ENCODE measurements around the gene TSC1.
A peak's percentile ranks its signal among the peaks of the same experiment; 100 is the strongest.

TSC1 gene

GRCh38 chr9:132885720-132886333, 58.6 kb downstream of the TSC1 start:
- H3K36me3 ChIP-seq (ENCODE audit: control insufficient read depth in 4 of 4, insufficient read depth in 4 of 4, low read length in 3 of 4), result peaks cover 0 to 6% (median 2%) of the 10 kb centered on the region in 4 experiments
- peak; percentile 75 to 95 (median 94) for DNase-seq
- peak overlapping the region; percentile 55 to 76 for H3K27ac ChIP-seq (ENCODE audit: insufficient read depth in 1 of 2, low read depth in 1 of 2, low read length in 2 of 2, poor library complexity in 1 of 2, severe bottlenecking in 2 of 2)
- ChIA-PET POLR2A (interaction anchor here (0.6 kb wide), 1 partner anchor 486 kb away, joined by 3 read pairs; no protein-coding TSS in a partner anchor), CTCF (interaction anchor here (1.2 to 1.6 kb wide), 4 partner anchors 10 to 37 kb away, joined by 3 to 6 read pairs (median 4); no protein-coding TSS in a partner anchor)
- 35% methylated on average over 7 of the region's 9 CpGs for WGBS (ENCODE audit: insufficient coverage)
- H3K9me3 ChIP-seq (ENCODE audit: control extremely low read depth in 1 of 5, control insufficient read depth in 4 of 5, insufficient read depth in 2 of 5, low read depth in 1 of 5, low read length in 4 of 5), result no peaks in the 10 kb centered on the region
- H3K27me3 ChIP-seq (replicated peaks in 2 of 5; ENCODE audit: control insufficient read depth in 4 of 5, insufficient read depth in 5 of 5, low read length in 4 of 5), result no peaks in the 10 kb centered on the region
- peak overlapping the region in 1 of 7 experiments; percentile 14 for H3K4me3 ChIP-seq (ENCODE audit: control insufficient read depth in 1 of 7, extremely low read depth in 1 of 7, insufficient read depth in 4 of 7, low read depth in 2 of 7, low read length in 6 of 7)
- H3K4me1 ChIP-seq (ENCODE audit: control extremely low read depth in 1 of 4, control insufficient read depth in 4 of 4, insufficient read depth in 4 of 4, low read length in 3 of 4), result peaks cover 1 to 43% (median 40%) of the 10 kb centered on the region in 4 experiments

GRCh38 chr9:132883349-132884294, 60.8 kb downstream of the TSC1 start:
- Histone ChIP-seq H3K9me3 (ENCODE audit: control extremely low read depth in 1 of 5, control insufficient read depth in 4 of 5, insufficient read depth in 2 of 5, low read depth in 1 of 5, low read length in 4 of 5) (no peaks in the 10 kb centered on the region), H3K4me3 (ENCODE audit: control insufficient read depth in 1 of 7, extremely low read depth in 1 of 7, insufficient read depth in 4 of 7, low read depth in 2 of 7, low read length in 6 of 7) (no peak overlapping the region), H3K36me3 (ENCODE audit: control insufficient read depth in 4 of 4, insufficient read depth in 4 of 4, low read length in 3 of 4) (peaks cover 0 to 6% (median 0%) of the 10 kb centered on the region in 4 experiments), H3K27me3 (replicated peaks in 2 of 5; ENCODE audit: control insufficient read depth in 4 of 5, insufficient read depth in 5 of 5, low read length in 4 of 5) (no peaks in the 10 kb centered on the region), H3K4me1 (ENCODE audit: control extremely low read depth in 1 of 4, control insufficient read depth in 4 of 4, insufficient read depth in 4 of 4, low read length in 3 of 4) (peaks cover 1 to 60% (median 55%) of the 10 kb centered on the region in 4 experiments), H3K27ac (ENCODE audit: insufficient read depth in 1 of 2, low read depth in 1 of 2, low read length in 2 of 2, poor library complexity in 1 of 2, severe bottlenecking in 2 of 2) (no peak overlapping the region)
- ChIA-PET CTCF (interaction anchor here (2.4 kb wide), 1 partner anchor 17 kb away, joined by 7 read pairs; no protein-coding TSS in a partner anchor), POLR2A (no interaction called here)
- no peak for DNase-seq
- 97% methylated on average over 20 of the region's 27 CpGs for WGBS (ENCODE audit: insufficient coverage)

GRCh38 chr9:132882616-132883015, 61.8 kb downstream of the TSC1 start:
- H3K4me1 ChIP-seq (ENCODE audit: control extremely low read depth in 1 of 4, control insufficient read depth in 4 of 4, insufficient read depth in 4 of 4, low read length in 3 of 4), result peaks cover 1 to 65% (median 57%) of the 10 kb centered on the region in 4 experiments
- H3K27me3 ChIP-seq (replicated peaks in 2 of 5; ENCODE audit: control insufficient read depth in 4 of 5, insufficient read depth in 5 of 5, low read length in 4 of 5), result no peaks in the 10 kb centered on the region
- WGBS (ENCODE audit: insufficient coverage), result 100% methylated on average over 6 of the region's 6 CpGs
- H3K36me3 ChIP-seq (ENCODE audit: control insufficient read depth in 4 of 4, insufficient read depth in 4 of 4, low read length in 3 of 4), result peaks cover 0 to 2% (median 0%) of the 10 kb centered on the region in 4 experiments
- POLR2A ChIA-PET, result no interaction called here
- H3K9me3 ChIP-seq (ENCODE audit: control extremely low read depth in 1 of 5, control insufficient read depth in 4 of 5, insufficient read depth in 2 of 5, low read depth in 1 of 5, low read length in 4 of 5), result no peaks in the 10 kb centered on the region
- no peak for DNase-seq
- no peak overlapping the region for H3K27ac ChIP-seq (ENCODE audit: insufficient read depth in 1 of 2, low read depth in 1 of 2, low read length in 2 of 2, poor library complexity in 1 of 2, severe bottlenecking in 2 of 2)
- no peak overlapping the region for H3K4me3 ChIP-seq (ENCODE audit: control insufficient read depth in 1 of 7, extremely low read depth in 1 of 7, insufficient read depth in 4 of 7, low read depth in 2 of 7, low read length in 6 of 7)
- CTCF ChIA-PET, result interaction anchor here (0.9 to 2.4 kb wide), 2 partner anchors 18 to 78 kb away, joined by 3 to 7 read pairs; no protein-coding TSS in a partner anchor

- peak in 2 of 3 donors; percentile 46 to 57 for DNase-seq
- ChIA-PET POLR2A (no interaction called here), CTCF (interaction anchor here (0.9 kb wide), 1 partner anchor 78 kb away, joined by 3 read pairs; no protein-coding TSS in a partner anchor)
- Histone ChIP-seq H3K36me3 (ENCODE audit: control insufficient read depth in 4 of 4, insufficient read depth in 4 of 4, low read length in 3 of 4) (peaks cover 0 to 2% (median 0%) of the 10 kb centered on the region in 4 experiments), H3K27me3 (replicated peaks in 2 of 5; ENCODE audit: control insufficient read depth in 4 of 5, insufficient read depth in 5 of 5, low read length in 4 of 5) (peaks cover 0 to 3% (median 0%) of the 10 kb centered on the region in 5 experiments), H3K9me3 (ENCODE audit: control extremely low read depth in 1 of 5, control insufficient read depth in 4 of 5, insufficient read depth in 2 of 5, low read depth in 1 of 5, low read length in 4 of 5) (no peaks in the 10 kb centered on the region), H3K4me1 (ENCODE audit: control extremely low read depth in 1 of 4, control insufficient read depth in 4 of 4, insufficient read depth in 4 of 4, low read length in 3 of 4) (peaks cover 1 to 69% (median 58%) of the 10 kb centered on the region in 4 experiments), H3K27ac (ENCODE audit: insufficient read depth in 1 of 2, low read depth in 1 of 2, low read length in 2 of 2, poor library complexity in 1 of 2, severe bottlenecking in 2 of 2) (no peak overlapping the region), H3K4me3 (ENCODE audit: control insufficient read depth in 1 of 7, extremely low read depth in 1 of 7, insufficient read depth in 4 of 7, low read depth in 2 of 7, low read length in 6 of 7) (peak overlapping the region in 2 of 7 experiments; percentile 7 to 50)
- WGBS (ENCODE audit: insufficient coverage), result 15% methylated on average over 3 of the region's 6 CpGs
Measured at GRCh38 chr9:132881826-132882225, 62.6 kb downstream of the TSC1 start.

GRCh38 chr9:132880324-132880661, 64.1 kb downstream of the TSC1 start:
- POLR2A ChIA-PET, result no interaction called here
- peaks cover 0 to 3% (median 0%) of the 10 kb centered on the region in 5 experiments for H3K27me3 ChIP-seq (replicated peaks in 2 of 5; ENCODE audit: control insufficient read depth in 4 of 5, insufficient read depth in 5 of 5, low read length in 4 of 5)
- H3K9me3 ChIP-seq (ENCODE audit: control extremely low read depth in 1 of 5, control insufficient read depth in 4 of 5, insufficient read depth in 2 of 5, low read depth in 1 of 5, low read length in 4 of 5), result no peaks in the 10 kb centered on the region
- CTCF ChIA-PET, result interaction anchor here (1.3 to 1.7 kb wide), 2 partner anchors 15 to 17 kb away, joined by 4 to 5 read pairs; no protein-coding TSS in a partner anchor
- peaks cover 0 to 56% (median 47%) of the 10 kb centered on the region in 4 experiments for H3K4me1 ChIP-seq (ENCODE audit: control extremely low read depth in 1 of 4, control insufficient read depth in 4 of 4, insufficient read depth in 4 of 4, low read length in 3 of 4)
- no peak for DNase-seq
- 93% methylated on average over 6 of the region's 7 CpGs for WGBS (ENCODE audit: insufficient coverage)
- no peak overlapping the region for H3K4me3 ChIP-seq (ENCODE audit: control insufficient read depth in 1 of 7, extremely low read depth in 1 of 7, insufficient read depth in 4 of 7, low read depth in 2 of 7, low read length in 6 of 7)
- peaks cover 0 to 2% (median 0%) of the 10 kb centered on the region in 4 experiments for H3K36me3 ChIP-seq (ENCODE audit: control insufficient read depth in 4 of 4, insufficient read depth in 4 of 4, low read length in 3 of 4)
- no peak overlapping the region for H3K27ac ChIP-seq (ENCODE audit: insufficient read depth in 1 of 2, low read depth in 1 of 2, low read length in 2 of 2, poor library complexity in 1 of 2, severe bottlenecking in 2 of 2)

- WGBS (ENCODE audit: insufficient coverage), result 100% methylated on average over 1 of the region's 6 CpGs
- H3K36me3 ChIP-seq (ENCODE audit: control insufficient read depth in 4 of 4, insufficient read depth in 4 of 4, low read length in 3 of 4), result peaks cover 0 to 2% (median 0%) of the 10 kb centered on the region in 4 experiments
- peak overlapping the region in 3 of 7 experiments; percentile 82 to 93 (median 88) for H3K4me3 ChIP-seq (ENCODE audit: control insufficient read depth in 1 of 7, extremely low read depth in 1 of 7, insufficient read depth in 4 of 7, low read depth in 2 of 7, low read length in 6 of 7)
- DNase-seq, result peak in 2 of 3 donors; percentile 52 to 56
- H3K9me3 ChIP-seq (ENCODE audit: control extremely low read depth in 1 of 5, control insufficient read depth in 4 of 5, insufficient read depth in 2 of 5, low read depth in 1 of 5, low read length in 4 of 5), result no peaks in the 10 kb centered on the region
- peaks cover 0 to 56% (median 45%) of the 10 kb centered on the region in 4 experiments for H3K4me1 ChIP-seq (ENCODE audit: control extremely low read depth in 1 of 4, control insufficient read depth in 4 of 4, insufficient read depth in 4 of 4, low read length in 3 of 4)
- POLR2A ChIA-PET, result no interaction called here
- CTCF ChIA-PET, result interaction anchor here (1.2 to 1.7 kb wide), 3 partner anchors 15 to 22 kb away, joined by 4 to 7 read pairs (median 5); no protein-coding TSS in a partner anchor
- peaks cover 0 to 3% (median 0%) of the 10 kb centered on the region in 5 experiments for H3K27me3 ChIP-seq (replicated peaks in 2 of 5; ENCODE audit: control insufficient read depth in 4 of 5, insufficient read depth in 5 of 5, low read length in 4 of 5)
- no peak overlapping the region for H3K27ac ChIP-seq (ENCODE audit: insufficient read depth in 1 of 2, low read depth in 1 of 2, low read length in 2 of 2, poor library complexity in 1 of 2, severe bottlenecking in 2 of 2)
Measured at GRCh38 chr9:132879457-132880323, 64.7 kb downstream of the TSC1 start.
